Lower leg skin (tissue), 3 donors: ENCODE measurements around the gene TMEM164.

Experiments
- CTCF ChIP-seq, 3 donors: fragments of 450-650 bp; IDR thresholded peaks; one replicate each; pipeline ENCODE4 v1.5.1; 2016; ENCODE audit warnings: antibody characterized with exemption in 3 of 3, mild to moderate bottlenecking in 3 of 3, moderate library complexity in 2 of 3
- POLR2A ChIP-seq, 2 donors: fragments of 450-650 bp; IDR thresholded peaks; one replicate each; pipeline ENCODE4 v1.6.1; 2016 to 2017; ENCODE audit warnings: antibody characterized with exemption in 2 of 2, mild to moderate bottlenecking in 1 of 2, moderate library complexity in 1 of 2

- TF ChIP-seq CTCF (IDR thresholded peaks at IDR 0.05), result no peak
- TF ChIP-seq POLR2A (IDR thresholded peaks at IDR 0.05), result no peak
These were observed 12.2 kb upstream of the TMEM164 start for GRCh38 chrX:109990582-109991276.
